Right kidney (tissue), 1 donor: ENCODE data around the gene PRC1.

ENCODE experiments used
- DNase-seq: peaks from one replicate; pipeline ENCODE4 v3.0.0-alpha.2; 2016

The PRC1 gene

GRCh38 chr15:90955624-90956273, 38.6 kb downstream of the PRC1 start:
- no peak for DNase-seq

GRCh38 chr15:90954712-90955623, 39.4 kb downstream of the PRC1 start, which contains the start of gene RCCD1:
TSS of gene RCCD1 (plus strand) at chr15:90954884. CDS start at chr15:90956735, 1,851 bp downstream.
- peak; percentile 94 for DNase-seq

GRCh38 chr15:90953947-90954711, 40.2 kb downstream of the PRC1 start:
- no peak for DNase-seq

GRCh38 chr15:90952901-90953677, 41.2 kb downstream of the PRC1 start:
- no peak for DNase-seq

GRCh38 chr15:90950676-90951075, 43.7 kb downstream of the PRC1 start:
- DNase-seq = no peak

GRCh38 chr15:90949979-90950675, 44.2 kb downstream of the PRC1 start:
- no peak for DNase-seq

- no peak for DNase-seq
These were observed 45.8 kb downstream of the PRC1 start for GRCh38 chr15:90948506-90948905.

GRCh38 chr15:90947577-90948357, 46.6 kb downstream of the PRC1 start:
- no peak for DNase-seq

GRCh38 chr15:90946941-90947576, 47.3 kb downstream of the PRC1 start:
- no peak for DNase-seq

GRCh38 chr15:90946538-90946937, 47.8 kb downstream of the PRC1 start:
- no peak for DNase-seq

GRCh38 chr15:90945091-90945490, 49.2 kb downstream of the PRC1 start:
- DNase-seq = no peak

- DNase-seq = no peak
These were observed 51.8 kb downstream of the PRC1 start for GRCh38 chr15:90942354-90943120.

- no peak for DNase-seq
These were observed 53.3 kb downstream of the PRC1 start for GRCh38 chr15:90941038-90941437.

GRCh38 chr15:90939756-90940155, 54.6 kb downstream of the PRC1 start:
- DNase-seq = no peak

GRCh38 chr15:90938261-90938660, 56.1 kb downstream of the PRC1 start:
- no peak for DNase-seq

- DNase-seq = no peak
These were observed 57.5 kb downstream of the PRC1 start for GRCh38 chr15:90936823-90937222.

- peak; percentile 88 for DNase-seq
These were observed 59.2 kb downstream of the PRC1 start, which contains the start of gene UNC45A for GRCh38 chr15:90934949-90935751. TSS of gene UNC45A (plus strand) at chr15:90935285. CDS start at chr15:90935325, 40 bp downstream.
